Stimulated activated CD8-positive, alpha-beta memory T cell treated with anti-CD3 and anti-CD28 coated beads, Interleukin-4, amount 100 ng/mL, for 1 hour (primary cell): ENCODE data around the gene LACC1.

Experiments used
- DNase-seq, 2 donors: peaks; one replicate each; pipeline ENCODE4 v3.0.0-alpha.2; 2020; ENCODE audit warnings: low read depth in 2 of 2, low spot score in 1 of 2

The LACC1 gene

GRCh38 chr13:43942286-43942685 lies 62.6 kb downstream of the LACC1 start:
- DNase-seq = no peak
